Transverse colon (tissue), 4 donors: Measurements from ENCODE around the gene ERICH4. TPM values are rescaled to one million over a fixed set of nuclear protein-coding genes. Genes with fewer than 3 reads are reported as not detected.
"Not testable (repeated sequence)": the region's sequence is repeated elsewhere in the genome, so short reads cannot be mapped to it uniquely, and the experiment has no call there.

Experiments
- DNase-seq: peaks from one replicate; pipeline ENCODE4 v3.0.0-alpha.2; 2019
- H3K27ac ChIP-seq, 4 donors: fragments of 200-600 bp; sonication (generic); 2 replicates each; pipeline ENCODE4 v1.5.1; 2016 to 2018; ENCODE audit warnings: inconsistent platforms in 4 of 4
- H3K27me3 ChIP-seq: fragments of 200-600 bp; sonication (generic); 2 replicates; pipeline ENCODE4 v1.5.1; 2017; ENCODE audit warnings: inconsistent platforms
- H3K36me3 ChIP-seq, 4 donors: fragments of 200-600 bp; sonication (generic); 2 replicates each; pipeline ENCODE4 v1.5.1; 2017 to 2019; ENCODE audit warnings: inconsistent platforms in 4 of 4
- H3K4me1 ChIP-seq, 4 donors: fragments of 200-600 bp; sonication (generic); 2 replicates each; pipeline ENCODE4 v1.5.1; 2017 to 2020; ENCODE audit warnings: inconsistent platforms in 4 of 4
- H3K4me3 ChIP-seq, 4 donors: fragments of 200-600 bp; sonication (generic); 1 replicate in 1 of 4; 2 replicates in 3 of 4; pipeline versions ENCODE4 v1.5.1 to v1.6.1; 2017 to 2019; ENCODE audit warnings: inconsistent platforms in 4 of 4
- H3K9me3 ChIP-seq, 2 donors: fragments of 200-600 bp; sonication (generic); 2 replicates each; pipeline ENCODE4 v1.5.1; 2017 to 2019; ENCODE audit warnings: inconsistent platforms in 2 of 2
- CTCF ChIP-seq, 5 experiments: fragments of 200-600 bp in 3 of 5; fragments of 450-650 bp in 2 of 5; sonication (generic) in 3 of 5; IDR thresholded peaks; 1 replicate in 2 of 5; 2 replicates in 3 of 5; pipeline ENCODE4 v1.5.1; 2016 to 2017; ENCODE audit warnings: antibody characterized with exemption in 5 of 5, inconsistent platforms in 3 of 5, mild to moderate bottlenecking in 2 of 5, moderate library complexity in 1 of 5
- EP300 ChIP-seq: sonication (generic); formaldehyde crosslinking; IDR thresholded peaks from one replicate; pipeline ENCODE4 v1.6.1; 2017; ENCODE audit warnings: antibody characterized with exemption, low read depth
- POLR2A ChIP-seq: fragments of 450-650 bp; IDR thresholded peaks from one replicate; pipeline ENCODE4 v1.6.1; 2016; ENCODE audit warnings: antibody characterized with exemption, mild to moderate bottlenecking, moderate library complexity
- POLR2AphosphoS5 ChIP-seq, 3 donors: sonication (generic); formaldehyde crosslinking; IDR thresholded peaks; one replicate each; pipeline ENCODE4 v1.6.1; 2016; ENCODE audit warnings: antibody characterized with exemption in 3 of 3
- WGBS, 2 donors: methylation state at CpG; one replicate each; pipeline ENCODE4 v1.1.5; 2018; ENCODE audit warnings: low coverage in 1 of 2; 5-methylcytosine and 5-hydroxymethylcytosine counted together
- in situ Hi-C, 4 donors: fragments of 200-750 bp; cut with MboI; loops; one replicate each; pipeline versions ENCODE4 v1.15.0 to v1.15.1; 2017; ENCODE audit warnings: low sequenced_read_pairs in 3 of 4, low pct_ligation_motif_present in 1 of 4, low pct_unique_long_range_greater_than_20kb in 1 of 4
- intact Hi-C: fragments of 100-400 bp; cut with DNase I; formaldehyde crosslinking; loops from one replicate; pipeline ENCODE4 v1.15.1; 2023; ENCODE audit warnings: low total_unique reads
- total RNA-seq, 4 donors: library from RNA; depleted of rRNA; stranded (reverse); fragments of >200 nt; gene quantifications; one replicate each; pipeline ENCODE4 v1.1.0, GENCODE V29; 2016

ERICH4 gene
- total RNA-seq, 4 donors from 2014 or later, result not detected

- H3K27ac ChIP-seq, result peak overlapping the region in 1 of 4 donors; percentile 3
- no peak for DNase-seq
Observed at GRCh38 chr19:41407271-41407670, 35.7 kb upstream of the ERICH4 start.

GRCh38 chr19:41408256-41408655 is 34.7 kb upstream of the ERICH4 start:
- Histone ChIP-seq H3K27me3 (no peaks in the 10 kb centered on the region), H3K27ac (no peak overlapping the region), H3K9me3 (no peaks in the 10 kb centered on the region), H3K4me3 (no peak overlapping the region), H3K36me3 (no peaks in the 10 kb centered on the region), H3K4me1 (peaks cover 0 to 20% (median 10%) of the 10 kb centered on the region in 4 donors)
- intact Hi-C loops (no loop called here), in situ Hi-C loops (no loop called here)
- DNase-seq, result no peak
- no peak for TF ChIP-seq EP300
- TF ChIP-seq CTCF (IDR thresholded peaks at IDR 0.05), result no peak
- no peak for TF ChIP-seq POLR2A
- no peak for TF ChIP-seq POLR2AphosphoS5 (IDR thresholded peaks at IDR 0.05)
- WGBS, 2 donors, result 61% methylated on average over 2 of the region's 4 CpGs; no CpG with 5 or more reads in 1 of the 2 donors

More at GRCh38 chr19:41407271-41407670, 35.7 kb upstream of the ERICH4 start:
- TF ChIP-seq POLR2AphosphoS5 (IDR thresholded peaks at IDR 0.05) (no peak), CTCF (IDR thresholded peaks at IDR 0.05) (no peak), POLR2A (no peak), EP300 (no peak)
- Histone ChIP-seq H3K36me3 (no peaks in the 10 kb centered on the region), H3K27me3 (no peaks in the 10 kb centered on the region), H3K4me1 (peaks cover 0 to 20% (median 10%) of the 10 kb centered on the region in 4 donors), H3K4me3 (no peak overlapping the region), H3K9me3 (no peaks in the 10 kb centered on the region)
- in situ Hi-C loops, result no loop called here
- intact Hi-C loops, result no loop called here
- WGBS, 2 donors, result 66% methylated on average over 4 of the region's 4 CpGs; no CpG with 5 or more reads in 1 of the 2 donors

GRCh38 chr19:41408846-41409245 is 34.1 kb upstream of the ERICH4 start:
- Histone ChIP-seq H3K4me1 (peaks cover 0 to 20% (median 10%) of the 10 kb centered on the region in 4 donors), H3K27ac (peak overlapping the region in 3 of 4 donors; percentile 18 to 41 (median 36))
- in situ Hi-C loops, result not testable (repeated sequence)

GRCh38 chr19:41409288-41409687 is 33.7 kb upstream of the ERICH4 start:
- 61% methylated on average over 4 of the region's 4 CpGs; no CpG with 5 or more reads in 1 of the 2 donors for WGBS, 2 donors
- no peak for TF ChIP-seq POLR2A
- TF ChIP-seq EP300, result no peak
- TF ChIP-seq POLR2AphosphoS5 (IDR thresholded peaks at IDR 0.05), result no peak
- no peak for TF ChIP-seq CTCF (IDR thresholded peaks at IDR 0.05)
- H3K4me3 ChIP-seq, result no peak overlapping the region
- in situ Hi-C loops (no loop called here), intact Hi-C loops (no loop called here)
- H3K27ac ChIP-seq, result peak overlapping the region in 3 of 4 donors; percentile 18 to 41 (median 36)
- peaks cover 0 to 20% (median 10%) of the 10 kb centered on the region in 4 donors for H3K4me1 ChIP-seq
- no peaks in the 10 kb centered on the region for H3K9me3 ChIP-seq
- no peak for DNase-seq
- no peaks in the 10 kb centered on the region for H3K27me3 ChIP-seq
- peaks cover 0 to 3% (median 0%) of the 10 kb centered on the region in 4 donors for H3K36me3 ChIP-seq

More at GRCh38 chr19:41408846-41409245, 34.1 kb upstream of the ERICH4 start:
- intact Hi-C loops, H3K4me3 ChIP-seq, DNase-seq, H3K36me3 ChIP-seq, H3K9me3 ChIP-seq, H3K27me3 ChIP-seq: not testable (repeated sequence)
- WGBS, 2 donors, result 94% methylated on average over 5 of the region's 5 CpGs; no CpG with 5 or more reads in 1 of the 2 donors
